K562 (cell line): ENCODE data around the gene CT45A3. TPM values are rescaled to one million over a fixed set of nuclear protein-coding genes. Genes with fewer than 3 reads are reported as not detected.
"Not testable (repeated sequence)": the region's sequence is repeated elsewhere in the genome, so short reads cannot be mapped to it uniquely, and the experiment has no call there.

Experiments
- ATAC-seq: fragments of 200-7000 bp; cut with Tn5 transposase; 3 replicates; pipeline ENCODE4 v1.9.1; 2020; ENCODE audit warnings: moderate library complexity
- Bru-seq: library from RNA; stranded (reverse); fragments of 400-500 nt; gene quantifications from one replicate; lab custom pipeline; 2021; lab: Mats Ljungman, UMichigan
- BruChase-seq, 2 experiments: library from RNA; stranded (reverse); fragments of 400-500 nt; gene quantifications; one replicate each; lab custom pipeline; 2021; lab: Mats Ljungman, UMichigan
- BruUV-seq: library from RNA; stranded (reverse); fragments of 400-500 nt; replicated peaks from 2 replicates; lab custom pipeline; 2021; lab: Mats Ljungman, UMichigan
- CTCF ChIA-PET: fragments of 300-600 bp; formaldehyde crosslinking; extraction: SDS; loops from one replicate; lab custom pipeline; 2021; ENCODE audit warnings: low intra/inter-chr PET ratio; lab: Yijun Ruan, JAX
- POLR2A ChIA-PET: fragments of 300-600, 350-650 bp; sonication (Branson Sonifier 250); formaldehyde crosslinking; extraction: SDS; loops from one replicate; lab custom pipeline; 2021; ENCODE audit warnings: antibody characterized with exemption, inconsistent platforms; lab: Yijun Ruan, JAX
- DNase-seq, 4 experiments: peaks; one replicate each; pipeline versions ENCODE4 v3.0.0 to v3.0.0-alpha.2; 2011 to 2018; ENCODE audit warnings: low spot score in 3 of 4, mixed read lengths in 3 of 4; ENCODE audit errors: extremely low read depth in 1 of 4
- FAIRE-seq: peaks from 2 replicates; lab custom pipeline; 2011; peaks lifted over from hg19 to GRCh38; lab: Jason Lieb, UNC
- H2AFZ ChIP-seq: 2 replicates; pipeline ENCODE4 v1.6.0; 2011; ENCODE audit warnings: low read depth, low read length, control low read depth, inconsistent platforms
- H3K27ac ChIP-seq: fragments of 200-600 bp; 3 replicates; pipeline ENCODE4 v1.8.0; 2011; ENCODE audit warnings: low read depth, mild to moderate bottlenecking, control low read depth, inconsistent platforms, low read length, moderate library complexity, mixed read lengths; ENCODE audit errors: extremely low read depth
- H3K27me3 ChIP-seq, 2 experiments: fragments of 300-600 bp in 1 of 2; 2 replicates in 1 of 2; 3 replicates in 1 of 2; pipeline versions ENCODE4 v1.6.0 to v1.8.0; 2011; ENCODE audit warnings: inconsistent platforms in 2 of 2, low read length in 2 of 2, mild to moderate bottlenecking in 1 of 2, mixed read lengths in 1 of 2, moderate library complexity in 1 of 2; ENCODE audit not compliant: control insufficient read depth in 2 of 2, insufficient read depth in 2 of 2
- H3K36me3 ChIP-seq: fragments of 300-600 bp; 3 replicates; pipeline ENCODE4 v1.8.0; 2011; ENCODE audit warnings: mild to moderate bottlenecking, low read length, inconsistent platforms; ENCODE audit not compliant: control insufficient read depth, insufficient read depth
- H3K4me1 ChIP-seq, 2 experiments: fragments of 200-600 bp in 1 of 2; replicated peaks in 1 of 2; 2 replicates in 1 of 2; 3 replicates in 1 of 2; pipeline versions ENCODE4 v1.5.1 to v1.8.0; 2011; ENCODE audit warnings: inconsistent platforms in 2 of 2, low read length in 2 of 2, mild to moderate bottlenecking in 1 of 2, mixed read lengths in 1 of 2, moderate library complexity in 1 of 2; ENCODE audit not compliant: control insufficient read depth in 2 of 2, insufficient read depth in 2 of 2
- H3K4me2 ChIP-seq: 2 replicates; pipeline ENCODE4 v1.6.1; 2011; ENCODE audit warnings: low read length, control low read depth, inconsistent platforms, mixed read lengths; ENCODE audit not compliant: insufficient read depth
- H3K4me3 ChIP-seq: fragments of 200-600 bp; sonication (generic), shearing (Covaris generic); 2 replicates; pipeline ENCODE4 v1.5.1; 2016; ENCODE audit warnings: control low read depth, inconsistent platforms
- H3K79me2 ChIP-seq: fragments of 200-600 bp; 3 replicates; pipeline ENCODE4 v1.8.0; 2011; ENCODE audit warnings: low read length, inconsistent platforms; ENCODE audit not compliant: control insufficient read depth, insufficient read depth
- H3K9ac ChIP-seq, 2 experiments: 2 replicates each; pipeline versions ENCODE4 v1.6.0 to v1.6.1; 2011; ENCODE audit warnings: low read depth in 2 of 2, low read length in 2 of 2, control low read depth in 1 of 2, inconsistent platforms in 1 of 2, mild to moderate bottlenecking in 1 of 2, mixed read lengths in 1 of 2; ENCODE audit not compliant: insufficient read depth in 1 of 2
- H3K9me1 ChIP-seq: one replicate; pipeline ENCODE4 v1.6.0; 2011; ENCODE audit warnings: inconsistent platforms, mild to moderate bottlenecking, low read length, moderate library complexity; ENCODE audit not compliant: control insufficient read depth, insufficient read depth
- H3K9me3 ChIP-seq: replicated peaks from 2 replicates; pipeline ENCODE4 v1.5.1; 2011; ENCODE audit warnings: low read depth, low read length, inconsistent platforms; ENCODE audit not compliant: control insufficient read depth, insufficient read depth
- H4K20me1 ChIP-seq: replicated peaks from 2 replicates; pipeline ENCODE4 v1.6.1; 2011; ENCODE audit warnings: low read length, inconsistent platforms, mixed read lengths; ENCODE audit not compliant: control insufficient read depth, insufficient read depth
- WGBS: fragments of 100-300 bp; shearing (Covaris generic); methylation state at CpG from one replicate; pipeline ENCODE4 v1.1.6; 2016; ENCODE audit warnings: low coverage, mixed read lengths; ENCODE audit not compliant: insufficient coverage; ENCODE audit errors: missing lambda C conversion rate; 5-methylcytosine and 5-hydroxymethylcytosine counted together
- in situ Hi-C: fragments of 300-500 bp; cut with MboI; formaldehyde crosslinking; loops from 4 replicates; pipeline ENCODE4 v1.15.0; 2018; ENCODE audit warnings: inconsistent platforms, mixed read lengths
- intact Hi-C: fragments of 100-400 bp; cut with micrococcal nuclease; formaldehyde crosslinking; loops from 2 replicates; pipeline ENCODE4 v1.14.2; 2022
- long read RNA-seq, 3 experiments: library from polyadenylated mRNA in 2 of 3; library from RNA in 1 of 3; unstranded in 2 of 3; stranded (forward) in 1 of 3; transcript quantifications; one replicate each; pipeline ENCODE4 v2.0.0, GENCODE V29; 2019 to 2022
- polyA minus RNA-seq, 3 experiments: library from RNA; depleted of rRNA, polyadenylated mRNA; stranded (reverse); fragments of >200 nt; gene quantifications; 2 replicates each; pipeline ENCODE4 v1.2.3, GENCODE V29; 2011
- polyA plus RNA-seq, 8 experiments: library from polyadenylated mRNA; depleted of rRNA in 4 of 8; stranded (reverse) in 5 of 8; unstranded in 3 of 8; fragments of >200 nt; fragmentation: Nextera tagmentation in 2 of 8; fragmentation: Illumina TruSeq in 1 of 8; extraction: Ambion mirVana in 2 of 8; extraction: Trizol in 1 of 8; gene quantifications; 2 replicates each; pipeline versions ENCODE4 v1.2.1 to v1.2.3, GENCODE V29; 2011 to 2014; ENCODE audit warnings: inconsistent platforms in 1 of 8, missing spikeins in 1 of 8
- total RNA-seq, 7 experiments: library from RNA; depleted of rRNA in 6 of 7; stranded (reverse); fragments of >200 nt in 6 of 7; fragmentation: Illumina TruSeq in 2 of 7; extraction: Trizol in 2 of 7; gene quantifications; 2 replicates each; pipeline versions ENCODE4 v1.2.1 to v1.2.3, GENCODE V29; 2011 to 2021; ENCODE audit warnings: low replicate concordance in 1 of 7

CT45A3 gene
- total RNA-seq (2011; cell fraction: chromatin; rRNA removed; ENCODE audit: low replicate concordance): 0.62 TPM in 1 of 2 replicates, not detected in the other
- total RNA-seq (2011; cell fraction: nucleolus; rRNA removed): not detected in 2 replicates
- not detected in 2 replicates for total RNA-seq (2011; cell fraction: nucleoplasm; rRNA removed)
- total RNA-seq (2014; rRNA removed) (0.69 and 3.2 TPM in 2 replicates), total RNA-seq (2014; rRNA removed; fragmentation: Illumina TruSeq; extraction: Trizol) (1.9 and 2.1 TPM in 2 replicates), total RNA-seq (2015; rRNA removed; fragmentation: Illumina TruSeq; extraction: Trizol) (1.4 and 2.3 TPM in 2 replicates), total RNA-seq (2021) (1.2 TPM in 1 of 2 replicates, not detected in the other), polyA plus RNA-seq (2011; rRNA removed) (0.15 TPM in 1 of 2 replicates, not detected in the other), polyA plus RNA-seq (2014; fragmentation: Illumina TruSeq; extraction: Trizol) (0.24 TPM in 1 of 2 replicates, not detected in the other), polyA plus RNA-seq (2014; fragmentation: Nextera tagmentation; extraction: Ambion mirVana) (under 1 TPM; 0.13 to 0.14 TPM), polyA plus RNA-seq (2014; rRNA removed) (0.46 TPM in 1 of 2 replicates, not detected in the other), polyA minus RNA-seq (2011; rRNA and poly(A)+ RNA removed) (1.3 and 1.9 TPM in 2 replicates), Bru-seq, nascent RNA (percentile 53 among the genes with signal in this experiment), BruChase-seq, experiment 1, labeled RNA remaining after a 2-hour chase (percentile 58 among the genes with signal in this experiment), BruChase-seq, experiment 2, labeled RNA remaining after a 6-hour chase (percentile 53 among the genes with signal in this experiment)
- polyA plus RNA-seq (2011; cell fraction: cytosol; rRNA removed): not detected in 2 replicates
- not detected in 2 replicates for polyA plus RNA-seq (2011; cell fraction: nucleus; rRNA removed)
- polyA plus RNA-seq (2012): 0.18 TPM in 1 of 2 replicates, not detected in the other
- not detected in 2 replicates for polyA minus RNA-seq (2011; cell fraction: cytosol; rRNA and poly(A)+ RNA removed)
- polyA minus RNA-seq (2011; cell fraction: nucleus; rRNA and poly(A)+ RNA removed): 1.3 TPM in 1 of 2 replicates, not detected in the other
- long read RNA-seq, experiment 1: 0 reads
- long read RNA-seq, experiment 2: 0 reads
- long read RNA-seq, experiment 3: 0 reads

- intact Hi-C loops, in situ Hi-C loops, H3K9me1 ChIP-seq, H2AFZ ChIP-seq, H3K27me3 ChIP-seq, ATAC-seq, H3K9ac ChIP-seq, H3K36me3 ChIP-seq, CTCF ChIA-PET, POLR2A ChIA-PET, BruUV-seq, H3K79me2 ChIP-seq, H3K27ac ChIP-seq, H3K4me2 ChIP-seq, DNase-seq, H3K9me3 ChIP-seq, H4K20me1 ChIP-seq, H3K4me3 ChIP-seq, H3K4me1 ChIP-seq, FAIRE-seq: not testable (repeated sequence)
- WGBS: no CpG with 5 or more reads among the region's 17 CpGs
Measured at GRCh38 chrX:135768091-135768490, at the start of gene CT45A3. TSS of gene CT45A3 (minus strand) at chrX:135768191. CDS start at chrX:135764444, 3,747 bp downstream.

- H3K4me2 ChIP-seq, H3K27me3 ChIP-seq, H3K4me1 ChIP-seq, H3K4me3 ChIP-seq, H3K27ac ChIP-seq, H3K9me1 ChIP-seq, H3K79me2 ChIP-seq, CTCF ChIA-PET, BruUV-seq, FAIRE-seq, in situ Hi-C loops, H3K36me3 ChIP-seq, DNase-seq, ATAC-seq, POLR2A ChIA-PET, H3K9me3 ChIP-seq, H4K20me1 ChIP-seq, H2AFZ ChIP-seq, intact Hi-C loops, H3K9ac ChIP-seq: not testable (repeated sequence)
- no CpG with 5 or more reads among the region's 16 CpGs for WGBS
Measured at GRCh38 chrX:135802687-135803086, 34.7 kb upstream of the CT45A3 start, which contains the start of gene CT45A6. TSS of gene CT45A6 (minus strand) at chrX:135802787. CDS start at chrX:135798993, 3,794 bp downstream.

- intact Hi-C loops, H3K27me3 ChIP-seq, H3K27ac ChIP-seq, CTCF ChIA-PET, POLR2A ChIA-PET, in situ Hi-C loops, H3K79me2 ChIP-seq, H3K36me3 ChIP-seq, H3K9me3 ChIP-seq, DNase-seq, H3K4me3 ChIP-seq, H3K4me2 ChIP-seq, H3K4me1 ChIP-seq, H4K20me1 ChIP-seq, H3K9me1 ChIP-seq, ATAC-seq, BruUV-seq, H3K9ac ChIP-seq, H2AFZ ChIP-seq, FAIRE-seq: not testable (repeated sequence)
- WGBS: no CpG with 5 or more reads among the region's 16 CpGs
Measured at GRCh38 chrX:135785403-135785802, 17.4 kb upstream of the CT45A3 start, which contains the start of gene CT45A5. TSS of gene CT45A5 (minus strand) at chrX:135785503. CDS start at chrX:135781729, 3,774 bp downstream.
